IMR-90 (cell line): ENCODE data around the gene CYGB. TPM values are rescaled to one million over a fixed set of nuclear protein-coding genes. Genes with fewer than 3 reads are reported as not detected.

Source experiments
- ATAC-seq: fragments of 200-7000 bp; cut with Tn5 transposase; 2 replicates; pipeline ENCODE4 v1.9.1; 2020; ENCODE audit warnings: low read depth, mild to moderate bottlenecking, moderate library complexity
- BruUV-seq: library from RNA; stranded (reverse); fragments of 400-500 nt; replicated peaks from 2 replicates; lab custom pipeline; 2021; lab: Mats Ljungman, UMichigan
- CTCF ChIA-PET: fragments of 300-600 bp; formaldehyde crosslinking; extraction: SDS; loops from one replicate; lab custom pipeline; 2021; ENCODE audit warnings: antibody characterized with exemption; lab: Yijun Ruan, JAX
- POLR2A ChIA-PET: fragments of 300-600 bp; sonication (Branson Sonifier 250); formaldehyde crosslinking; loops from one replicate; lab custom pipeline; 2022; ENCODE audit warnings: antibody characterized with exemption; ENCODE audit not compliant: unreplicated experiment; lab: Charles Lee
- DNase-seq: peaks from one replicate; pipeline ENCODE4 v3.0.0; 2013
- H2AFZ ChIP-seq: replicated peaks from 2 replicates; pipeline ENCODE3; 2013; ENCODE audit warnings: low read length, mild to moderate bottlenecking; ENCODE audit not compliant: poor library complexity
- H2AK5ac ChIP-seq: 2 replicates; pipeline ENCODE4 v1.6.1; 2013; ENCODE audit warnings: low read depth, low read length, inconsistent platforms
- H2AK9ac ChIP-seq: replicated peaks from 2 replicates; pipeline ENCODE3; 2013; ENCODE audit warnings: mild to moderate bottlenecking, low read depth, low read length, moderate library complexity; ENCODE audit not compliant: poor library complexity
- H2BK120ac ChIP-seq: 2 replicates; pipeline ENCODE4 v1.6.1; 2013; ENCODE audit warnings: low read depth, low read length, inconsistent platforms
- H2BK15ac ChIP-seq: 3 replicates; pipeline ENCODE4 v1.6.1; 2013; ENCODE audit warnings: low read depth, low read length, inconsistent platforms
- H2BK20ac ChIP-seq: 2 replicates; pipeline ENCODE4 v1.6.1; 2013; ENCODE audit warnings: low read depth, mild to moderate bottlenecking, inconsistent platforms, low read length, moderate library complexity
- H2BK5ac ChIP-seq: 2 replicates; pipeline ENCODE4 v1.6.1; 2013; ENCODE audit warnings: mild to moderate bottlenecking, low read depth, low read length, inconsistent platforms; ENCODE audit not compliant: poor library complexity, severe bottlenecking
- H3K14ac ChIP-seq: replicated peaks from 2 replicates; pipeline ENCODE4 v1.6.1; 2013; ENCODE audit warnings: low read depth, low read length, inconsistent platforms
- H3K18ac ChIP-seq: 2 replicates; pipeline ENCODE4 v1.6.1; 2013; ENCODE audit warnings: low read depth, low read length, control low read depth
- H3K23ac ChIP-seq: 2 replicates; pipeline ENCODE4 v1.6.1; 2013; ENCODE audit warnings: low read depth, low read length, inconsistent platforms
- H3K27ac ChIP-seq: 2 replicates; pipeline ENCODE4 v1.5.1; 2013; ENCODE audit warnings: mild to moderate bottlenecking, control low read depth, low read length; ENCODE audit not compliant: insufficient read depth
- H3K27me3 ChIP-seq: 2 replicates; pipeline ENCODE4 v1.6.1; 2013; ENCODE audit warnings: low read length; ENCODE audit not compliant: control insufficient read depth, insufficient read depth
- H3K36me3 ChIP-seq: 2 replicates; pipeline ENCODE4 v1.6.1; 2013; ENCODE audit warnings: low read length, mixed read lengths; ENCODE audit not compliant: control insufficient read depth, insufficient read depth
- H3K4ac ChIP-seq: 2 replicates; pipeline ENCODE4 v1.6.1; 2013; ENCODE audit warnings: low read depth, low read length, inconsistent platforms
- H3K4me1 ChIP-seq: 2 replicates; pipeline ENCODE4 v1.6.1; 2013; ENCODE audit warnings: low read length, mixed read lengths; ENCODE audit not compliant: control insufficient read depth, insufficient read depth
- H3K4me2 ChIP-seq: 2 replicates; pipeline ENCODE4 v1.6.1; 2013; ENCODE audit warnings: low read depth, mild to moderate bottlenecking, control low read depth, low read length, moderate library complexity
- H3K4me3 ChIP-seq: 2 replicates; pipeline ENCODE4 v1.5.1; 2013; ENCODE audit warnings: low read depth, mild to moderate bottlenecking, control low read depth, low read length, moderate library complexity; ENCODE audit not compliant: insufficient read depth
- H3K56ac ChIP-seq: 2 replicates; pipeline ENCODE4 v1.6.1; 2013; ENCODE audit warnings: low read length, inconsistent platforms; ENCODE audit not compliant: insufficient read depth; ENCODE audit errors: extremely low read depth
- H3K79me1 ChIP-seq, 2 experiments: 2 replicates each; pipeline ENCODE4 v1.6.1; 2013; ENCODE audit warnings: low read length in 2 of 2, inconsistent platforms in 1 of 2, low read depth in 1 of 2
- H3K9ac ChIP-seq: 2 replicates; pipeline ENCODE4 v1.6.1; 2013; ENCODE audit warnings: low read depth, low read length, control low read depth
- H3K9me1 ChIP-seq: 2 replicates; pipeline ENCODE4 v1.6.1; 2013; ENCODE audit warnings: low read length, inconsistent platforms; ENCODE audit not compliant: insufficient read depth
- H3K9me3 ChIP-seq: 2 replicates; pipeline ENCODE4 v1.6.1; 2013; ENCODE audit warnings: low read length; ENCODE audit not compliant: control insufficient read depth, insufficient read depth
- H4K20me1 ChIP-seq: 2 replicates; pipeline ENCODE4 v1.6.1; 2013; ENCODE audit warnings: low read length, inconsistent platforms; ENCODE audit not compliant: insufficient read depth
- H4K5ac ChIP-seq: 2 replicates; pipeline ENCODE4 v1.6.1; 2013; ENCODE audit warnings: mild to moderate bottlenecking, low read depth, low read length, control low read depth
- H4K8ac ChIP-seq, 2 experiments: 2 replicates each; pipeline ENCODE4 v1.6.1; 2013; ENCODE audit warnings: low read depth in 2 of 2, low read length in 2 of 2, control low read depth in 1 of 2, inconsistent platforms in 1 of 2
- H4K91ac ChIP-seq: 2 replicates; pipeline ENCODE4 v1.6.1; 2013; ENCODE audit warnings: low read depth, low read length, inconsistent platforms; ENCODE audit not compliant: insufficient read depth
- CEBPB ChIP-seq: IDR thresholded peaks from 2 replicates; pipeline ENCODE4 v1.6.1; 2012; ENCODE audit warnings: low read depth, low read length, improper control_type of control experiment
- FOS ChIP-seq: fragments of 150-350 bp; IDR thresholded peaks from 2 replicates; pipeline ENCODE4 v1.6.1; 2016; ENCODE audit warnings: low read depth, low read length
- MAFK ChIP-seq: IDR thresholded peaks from 2 replicates; pipeline ENCODE4 v1.6.1; 2012; ENCODE audit warnings: low read depth, low read length, improper control_type of control experiment
- MXI1 ChIP-seq: IDR thresholded peaks from 2 replicates; pipeline ENCODE4 v1.6.1; 2012; ENCODE audit warnings: low read depth, mild to moderate bottlenecking, low read length, moderate library complexity, borderline replicate concordance
- NFE2L2 ChIP-seq: fragments of 150-350 bp; IDR thresholded peaks from 2 replicates; pipeline ENCODE4 v1.6.1; 2016; ENCODE audit warnings: low read depth, mild to moderate bottlenecking, low read length
- RAD21 ChIP-seq: IDR thresholded peaks from 2 replicates; pipeline ENCODE4 v1.6.1; 2012; ENCODE audit warnings: low read length, improper control_type of control experiment
- RCOR1 ChIP-seq: IDR thresholded peaks from 2 replicates; pipeline ENCODE4 v1.6.1; 2012; ENCODE audit warnings: mild to moderate bottlenecking, low read length, improper control_type of control experiment; ENCODE audit not compliant: insufficient replicate concordance
- RFX5 ChIP-seq: IDR thresholded peaks from 2 replicates; pipeline ENCODE4 v1.8.0; 2012; ENCODE audit warnings: low read depth, mild to moderate bottlenecking, low read length, moderate library complexity
- SMC3 ChIP-seq: fragments of 150-350 bp; IDR thresholded peaks from 2 replicates; pipeline ENCODE4 v1.6.1; 2016; ENCODE audit warnings: low read depth, mild to moderate bottlenecking, antibody characterized with exemption, low read length, moderate library complexity
- WGBS, 2 experiments: methylation state at CpG; one replicate each; pipeline versions ENCODE4 v1.1.5 to v1.1.7; 2013; ENCODE audit warnings: missing lambda C conversion rate in 2 of 2; ENCODE audit not compliant: insufficient read length in 1 of 2; ENCODE audit errors: extremely low coverage in 2 of 2; 5-methylcytosine and 5-hydroxymethylcytosine counted together
- dilution Hi-C: fragments of 300-500 bp; cut with HindIII; formaldehyde crosslinking; loops from one replicate; pipeline ENCODE4 v1.14.3; 2018; ENCODE audit warnings: low sequenced_read_pairs; ENCODE audit not compliant: unreplicated experiment
- in situ Hi-C: fragments of 300-500 bp; cut with MboI; formaldehyde crosslinking; loops from 3 replicates; pipeline ENCODE4 v1.14.3; 2019; ENCODE audit warnings: low sequenced_read_pairs, inconsistent platforms, mixed read lengths
- intact Hi-C: fragments of 100-400 bp; cut with micrococcal nuclease; formaldehyde crosslinking; loops from 2 replicates; pipeline ENCODE4 v1.10.0; 2022
- polyA plus RNA-seq, 3 experiments: library from polyadenylated mRNA; depleted of rRNA; stranded (reverse); fragments of >200 nt; gene quantifications; 2 replicates each; pipeline ENCODE4 v1.2.3, GENCODE V29; 2012; ENCODE audit warnings: low replicate concordance in 1 of 3
- total RNA-seq: library from RNA; depleted of rRNA; stranded (reverse); fragments of >200 nt; gene quantifications from 2 replicates; pipeline ENCODE4 v1.2.3, GENCODE V29; 2012

The CYGB gene
- total and polyA plus RNA-seq, 2 of the 4 experiments (the other 2 are of a cell fraction): 1.3 to 2.9 TPM

DNA sequence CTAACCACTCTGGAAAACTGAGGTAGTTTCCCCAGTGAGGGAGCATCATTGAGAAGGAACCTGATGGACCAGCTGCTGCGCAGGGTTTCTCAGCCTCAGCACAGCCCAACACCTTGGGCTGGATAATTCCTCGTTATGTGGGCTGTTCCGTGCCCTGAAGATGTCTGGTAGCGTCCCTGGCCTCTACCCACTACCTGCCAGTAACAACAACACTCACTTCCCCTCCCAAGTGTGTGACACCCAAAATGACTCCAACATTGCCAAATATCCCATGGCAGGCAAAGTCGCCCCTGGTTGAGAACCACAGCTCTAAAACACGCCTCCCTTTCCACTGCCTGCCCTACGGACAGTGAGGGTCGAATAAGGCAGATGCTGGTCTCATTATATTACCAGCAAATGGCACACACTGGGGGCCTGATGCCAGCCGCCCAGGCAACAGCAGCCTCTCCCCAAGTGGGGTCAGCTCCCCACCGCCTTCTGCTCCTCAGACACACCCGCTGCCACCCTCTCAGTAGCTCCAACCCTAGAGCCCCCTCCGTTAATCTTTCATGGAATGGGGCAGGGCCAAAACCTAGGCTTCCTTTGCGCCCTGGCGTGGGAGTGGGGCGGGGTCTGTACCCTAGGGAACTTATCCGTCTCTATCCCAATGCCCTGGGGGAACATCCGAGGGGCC, 37.3 kb downstream of the CYGB start:
- no peak overlapping the region for H3K18ac ChIP-seq
- H3K14ac ChIP-seq: 0 out of 2 replicates have a peak overlapping the region, but pooled peaks have one; percentile 51
- no peak overlapping the region for H3K56ac ChIP-seq
- ChIA-PET POLR2A (no interaction called here), CTCF (no interaction called here)
- peak overlapping the region; percentile 63 for H3K4me2 ChIP-seq
- peak overlapping the region; percentile 0; the same call in 1 of the 2 replicates for H4K91ac ChIP-seq
- no peaks in the 10 kb centered on the region for H3K9me3 ChIP-seq
- H2BK15ac ChIP-seq: peak overlapping the region; percentile 68; the same call in 1 of the 3 replicates
- H4K8ac ChIP-seq: no peak overlapping the region; a peak in 1 of 4 replicates
- H3K36me3 ChIP-seq: no peaks in the 10 kb centered on the region
- H2AFZ ChIP-seq: peak overlapping the region; percentile 42
- peaks cover 27% of the 10 kb centered on the region for H3K4me1 ChIP-seq
- ATAC-seq: no peak
- no peaks in the 10 kb centered on the region for H3K27me3 ChIP-seq
- dilution Hi-C loops: no loop called here
- DNase-seq: no peak
- no peak overlapping the region for H2BK120ac ChIP-seq
- no peak overlapping the region for H3K23ac ChIP-seq
- in situ Hi-C loops: loop anchor here (10.0 kb wide), 2 partner anchors 95 to 195 kb away; partner anchors contain the start of gene QRICH2
- no peak overlapping the region for H2BK5ac ChIP-seq
- intact Hi-C loops: no loop called here
- peak overlapping the region; percentile 44; the same call in 1 of the 2 replicates for H3K4ac ChIP-seq
- no peak overlapping the region for H3K27ac ChIP-seq
- 93% methylated on average over 7 of the region's 17 CpGs; no CpG with 5 or more reads in 1 of the 2 experiments for WGBS, 2 experiments
- H4K5ac ChIP-seq: no peak overlapping the region
- no peaks in the 10 kb centered on the region for H4K20me1 ChIP-seq
- BruUV-seq: no TSS peak
- H2AK5ac ChIP-seq: peak overlapping the region; percentile 82
- H2BK20ac ChIP-seq: no peak overlapping the region
- H2AK9ac ChIP-seq: peak overlapping the region; percentile 94
- no peak overlapping the region for H3K9ac ChIP-seq
- TF ChIP-seq MAFK: no peak
- TF ChIP-seq RCOR1: no peak
- TF ChIP-seq MXI1: no peak
- no peak for TF ChIP-seq CEBPB
- TF ChIP-seq RFX5: no peak
- no peak for TF ChIP-seq SMC3
- TF ChIP-seq FOS: no peak
- no peak for TF ChIP-seq RAD21
- TF ChIP-seq NFE2L2: no peak
- peaks cover 16% of the 10 kb centered on the region for H3K9me1 ChIP-seq
- H3K79me1 ChIP-seq: peaks cover 4 to 30% of the 10 kb centered on the region in 2 experiments; a peak in 3 of 4 replicates
- peak overlapping the region; percentile 82; the same call in 1 of the 2 replicates for H3K4me3 ChIP-seq
